Muscle layer of duodenum (tissue), 2 donors: ENCODE measurements around the gene AHCTF1.

Experiments used
- H3K27ac ChIP-seq: one replicate; pipeline ENCODE4 v1.7.0; 2013; ENCODE audit warnings: mild to moderate bottlenecking, low read length
- H3K27me3 ChIP-seq: one replicate; pipeline ENCODE4 v1.7.0; 2013; ENCODE audit warnings: low read depth, mild to moderate bottlenecking, control low read depth, low read length
- H3K36me3 ChIP-seq, 2 donors: one replicate each; pipeline ENCODE4 v1.7.0; 2013; ENCODE audit warnings: low read length in 2 of 2, control low read depth in 1 of 2, mild to moderate bottlenecking in 1 of 2; ENCODE audit not compliant: insufficient read depth in 2 of 2, control insufficient read depth in 1 of 2
- H3K4me1 ChIP-seq, 2 donors: one replicate each; pipeline ENCODE4 v1.7.0; 2013; ENCODE audit warnings: low read length in 2 of 2, mild to moderate bottlenecking in 2 of 2, control low read depth in 1 of 2, moderate library complexity in 1 of 2; ENCODE audit not compliant: insufficient read depth in 2 of 2, control insufficient read depth in 1 of 2
- H3K4me3 ChIP-seq, 2 donors: one replicate each; pipeline ENCODE4 v1.7.0; 2013; ENCODE audit warnings: low read length in 2 of 2, low read depth in 1 of 2, mild to moderate bottlenecking in 1 of 2
- H3K9me3 ChIP-seq, 2 donors: one replicate each; pipeline ENCODE4 v1.7.0; 2013; ENCODE audit warnings: low read length in 2 of 2, control low read depth in 1 of 2, mild to moderate bottlenecking in 1 of 2; ENCODE audit not compliant: control insufficient read depth in 1 of 2
- donor health status: healthy.

AHCTF1 gene

GRCh38 chr1:246931549-246932365 is at the start of gene AHCTF1:
Gene AHCTF1, minus strand, starts transcription at chr1:246931948. Its CDS starts 13,578 bp downstream, at chr1:246918370.
- Histone ChIP-seq H3K4me1 (peaks cover 7 to 21% of the 10 kb centered on the region in 2 donors), H3K9me3 (no peaks in the 10 kb centered on the region), H3K27me3 (no peaks in the 10 kb centered on the region), H3K4me3 (peak within 1 kb of the TSS; percentile 77 to 81), H3K36me3 (no peaks in the 10 kb centered on the region), H3K27ac (peak within 1 kb of the TSS; percentile 88)

GRCh38 chr1:246978785-246979184 is 47.0 kb upstream of the AHCTF1 start:
- H3K27ac ChIP-seq: no peak overlapping the region
- peaks cover 10 to 26% of the 10 kb centered on the region in 2 donors for H3K9me3 ChIP-seq
- H3K36me3 ChIP-seq: no peaks in the 10 kb centered on the region
- no peak overlapping the region for H3K4me3 ChIP-seq
- H3K27me3 ChIP-seq: no peaks in the 10 kb centered on the region
- no peaks in the 10 kb centered on the region for H3K4me1 ChIP-seq

- Histone ChIP-seq H3K4me3 (no peak overlapping the region), H3K9me3 (peaks cover 10 to 21% of the 10 kb centered on the region in 2 donors), H3K27me3 (no peaks in the 10 kb centered on the region), H3K4me1 (no peaks in the 10 kb centered on the region), H3K36me3 (no peaks in the 10 kb centered on the region), H3K27ac (no peak overlapping the region)
These were observed 46.5 kb upstream of the AHCTF1 start for GRCh38 chr1:246978281-246978680.

- H3K9me3 ChIP-seq: no peaks in the 10 kb centered on the region
- no peaks in the 10 kb centered on the region for H3K36me3 ChIP-seq
These were observed 40.2 kb upstream of the AHCTF1 start for GRCh38 chr1:246971969-246972368.

GRCh38 chr1:246971090-246971721 is 39.5 kb upstream of the AHCTF1 start:
- Histone ChIP-seq H3K36me3 (no peaks in the 10 kb centered on the region), H3K4me3 (no peak overlapping the region), H3K27ac (no peak overlapping the region), H3K4me1 (no peaks in the 10 kb centered on the region), H3K27me3 (no peaks in the 10 kb centered on the region), H3K9me3 (no peaks in the 10 kb centered on the region)

More at GRCh38 chr1:246971969-246972368, 40.2 kb upstream of the AHCTF1 start:
- H3K4me1 ChIP-seq: no peaks in the 10 kb centered on the region
- no peak overlapping the region for H3K27ac ChIP-seq
- H3K27me3 ChIP-seq: no peaks in the 10 kb centered on the region
- no peak overlapping the region for H3K4me3 ChIP-seq

- H3K9me3 ChIP-seq: no peaks in the 10 kb centered on the region
- no peaks in the 10 kb centered on the region for H3K36me3 ChIP-seq
- no peaks in the 10 kb centered on the region for H3K27me3 ChIP-seq
- no peaks in the 10 kb centered on the region for H3K4me1 ChIP-seq
- no peak overlapping the region for H3K27ac ChIP-seq
- H3K4me3 ChIP-seq: no peak overlapping the region
These were observed 37.9 kb upstream of the AHCTF1 start for GRCh38 chr1:246969621-246970020.

- H3K27me3 ChIP-seq: no peaks in the 10 kb centered on the region
- H3K36me3 ChIP-seq: no peaks in the 10 kb centered on the region
- H3K27ac ChIP-seq: no peak overlapping the region
- no peaks in the 10 kb centered on the region for H3K9me3 ChIP-seq
- H3K4me3 ChIP-seq: no peak overlapping the region
- no peaks in the 10 kb centered on the region for H3K4me1 ChIP-seq
These were observed 34.8 kb upstream of the AHCTF1 start for GRCh38 chr1:246966502-246966901.

- Histone ChIP-seq H3K9me3 (no peaks in the 10 kb centered on the region), H3K27ac (no peak overlapping the region), H3K36me3 (no peaks in the 10 kb centered on the region), H3K27me3 (no peaks in the 10 kb centered on the region), H3K4me3 (no peak overlapping the region), H3K4me1 (no peaks in the 10 kb centered on the region)
These were observed 28.4 kb upstream of the AHCTF1 start for GRCh38 chr1:246959944-246960693.

- H3K27me3 ChIP-seq: no peaks in the 10 kb centered on the region
- no peaks in the 10 kb centered on the region for H3K9me3 ChIP-seq
- H3K4me3 ChIP-seq: no peak overlapping the region
- no peak overlapping the region for H3K27ac ChIP-seq
- no peaks in the 10 kb centered on the region for H3K4me1 ChIP-seq
- H3K36me3 ChIP-seq: no peaks in the 10 kb centered on the region
These were observed 22.4 kb upstream of the AHCTF1 start for GRCh38 chr1:246954126-246954525.

- H3K36me3 ChIP-seq: no peaks in the 10 kb centered on the region
- H3K9me3 ChIP-seq: no peaks in the 10 kb centered on the region
- H3K27me3 ChIP-seq: no peaks in the 10 kb centered on the region
- no peak overlapping the region for H3K4me3 ChIP-seq
- no peak overlapping the region for H3K27ac ChIP-seq
- H3K4me1 ChIP-seq: no peaks in the 10 kb centered on the region
These were observed 19.7 kb upstream of the AHCTF1 start for GRCh38 chr1:246951413-246951812.

GRCh38 chr1:246949956-246950355 is 18.2 kb upstream of the AHCTF1 start:
- peak overlapping the region; percentile 29 for H3K27ac ChIP-seq
- no peaks in the 10 kb centered on the region for H3K9me3 ChIP-seq
- no peaks in the 10 kb centered on the region for H3K36me3 ChIP-seq
- H3K27me3 ChIP-seq: no peaks in the 10 kb centered on the region
- H3K4me1 ChIP-seq: no peaks in the 10 kb centered on the region
- H3K4me3 ChIP-seq: no peak overlapping the region
